Activated CD8-positive, alpha-beta memory T cell treated with anti-CD3 and anti-CD28 coated beads, Interleukin-2, amount 50 U/mL, for 1 hour (primary cell): ENCODE data around the gene SMAD2.

Experiments
- DNase-seq: peaks from one replicate; pipeline ENCODE4 v3.0.0-alpha.2; 2020; ENCODE audit errors: extremely low read depth

SMAD2 gene

DNA sequence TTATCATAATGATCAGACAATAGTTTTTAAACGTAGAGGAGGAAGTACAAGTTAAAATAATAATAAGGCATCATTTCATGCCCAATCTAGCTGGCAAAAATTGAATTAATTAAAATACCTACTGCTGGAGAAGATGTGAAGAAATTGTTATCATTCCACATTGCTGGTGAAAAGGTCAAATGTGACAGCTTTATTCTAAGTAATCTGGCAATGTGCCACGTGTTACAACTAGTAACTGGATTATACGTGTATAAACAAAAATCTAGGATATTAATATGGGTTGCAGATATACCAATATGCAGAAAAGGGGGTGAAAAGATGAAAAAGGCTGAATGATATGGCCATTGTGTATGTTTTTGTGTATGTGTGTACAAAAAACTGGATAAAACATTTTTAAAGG lies 32.4 kb downstream of the SMAD2 start:
- DNase-seq: no peak

GRCh38 chr18:47895565-47896250 lies 34.8 kb downstream of the SMAD2 start:
- DNase-seq: no peak

DNA sequence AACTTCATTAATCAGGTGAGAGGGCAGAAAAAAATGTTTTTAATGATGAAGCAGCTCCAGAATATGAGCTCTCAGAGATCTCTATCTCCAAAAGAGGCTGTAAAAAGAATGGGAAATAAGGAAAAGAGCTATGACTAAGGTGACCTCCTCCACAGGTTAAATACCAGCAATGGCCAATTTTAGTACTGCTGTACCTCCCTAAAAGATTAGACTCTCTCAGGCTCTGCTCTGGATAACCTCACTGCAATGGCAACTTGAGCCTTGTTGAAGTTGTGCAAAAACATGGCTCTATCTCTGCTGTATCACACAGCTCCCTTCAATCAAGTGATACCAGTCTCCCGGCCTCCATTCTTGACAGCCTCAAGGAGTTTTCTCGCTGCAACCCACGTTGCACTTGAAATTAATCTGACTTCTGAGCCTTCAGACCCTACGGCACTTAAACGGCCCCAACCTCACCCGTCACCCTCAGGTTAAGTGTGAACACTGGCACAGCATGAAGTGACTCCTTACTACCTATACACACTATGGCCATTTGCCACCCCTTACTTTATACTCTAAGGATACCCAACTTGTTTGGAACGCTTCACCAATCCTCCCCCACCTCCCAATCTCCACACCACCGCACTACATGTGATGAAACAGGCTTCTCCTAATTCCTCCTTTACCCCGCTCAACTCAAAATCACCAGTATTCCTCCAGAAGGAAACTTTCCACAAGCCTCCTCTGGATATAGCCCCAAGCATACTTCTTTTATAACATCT lies 36.3 kb downstream of the SMAD2 start:
- no peak for DNase-seq

- no peak for DNase-seq
These were observed 37.4 kb downstream of the SMAD2 start for GRCh38 chr18:47893047-47893446.

- DNase-seq: no peak
These were observed 42.3 kb downstream of the SMAD2 start for GRCh38 chr18:47888156-47888555.

GRCh38 chr18:47887227-47887626 lies 43.2 kb downstream of the SMAD2 start:
- no peak for DNase-seq

DNA sequence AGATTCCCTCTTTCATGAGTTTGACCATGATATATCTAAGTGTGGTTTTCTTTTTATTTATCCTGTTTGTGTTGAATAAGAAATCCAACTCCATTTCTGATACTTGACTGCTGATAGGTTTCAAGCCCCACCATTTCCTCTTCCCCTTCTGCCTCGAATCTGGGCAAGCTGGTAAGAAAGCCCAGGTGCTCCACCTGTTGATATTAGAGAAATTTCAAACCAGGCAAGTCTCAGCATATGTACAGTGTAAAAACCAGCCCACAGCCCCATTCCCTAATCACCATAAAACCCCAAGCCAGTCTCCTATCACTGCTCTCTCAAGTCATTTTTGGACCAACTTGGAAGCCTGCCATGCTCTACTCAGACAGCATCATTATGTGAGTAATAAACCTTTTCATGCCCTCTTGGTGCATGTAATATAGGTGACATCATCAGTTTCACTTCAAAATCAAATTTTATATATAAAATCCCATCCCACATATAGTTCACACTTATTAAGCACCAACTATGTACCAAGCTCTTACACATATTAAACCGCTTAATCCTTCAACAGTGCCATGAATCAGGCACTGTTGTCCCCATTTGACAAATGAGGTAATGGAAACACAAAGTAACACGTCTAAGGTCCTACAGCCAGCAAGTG lies 46.6 kb downstream of the SMAD2 start:
- no peak for DNase-seq

DNA sequence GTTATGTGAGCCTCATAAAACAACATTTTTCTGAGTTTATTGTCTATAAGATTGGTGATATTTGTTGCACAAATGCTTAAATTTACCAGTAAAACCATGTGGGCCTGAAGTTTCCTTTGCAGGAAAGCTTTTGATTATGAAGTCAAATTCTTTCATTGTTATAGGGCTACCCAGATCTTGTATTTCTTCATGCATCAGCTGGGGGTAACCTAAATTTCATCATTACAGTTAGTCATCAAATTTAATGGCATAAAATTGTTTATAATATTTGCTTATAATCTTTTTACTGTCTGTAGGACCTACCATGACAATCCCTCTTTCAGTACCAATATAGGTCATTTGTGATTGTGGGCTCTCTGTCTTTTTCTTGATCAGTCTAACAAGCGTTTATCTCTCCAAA lies 47.8 kb downstream of the SMAD2 start:
- DNase-seq: no peak

DNA sequence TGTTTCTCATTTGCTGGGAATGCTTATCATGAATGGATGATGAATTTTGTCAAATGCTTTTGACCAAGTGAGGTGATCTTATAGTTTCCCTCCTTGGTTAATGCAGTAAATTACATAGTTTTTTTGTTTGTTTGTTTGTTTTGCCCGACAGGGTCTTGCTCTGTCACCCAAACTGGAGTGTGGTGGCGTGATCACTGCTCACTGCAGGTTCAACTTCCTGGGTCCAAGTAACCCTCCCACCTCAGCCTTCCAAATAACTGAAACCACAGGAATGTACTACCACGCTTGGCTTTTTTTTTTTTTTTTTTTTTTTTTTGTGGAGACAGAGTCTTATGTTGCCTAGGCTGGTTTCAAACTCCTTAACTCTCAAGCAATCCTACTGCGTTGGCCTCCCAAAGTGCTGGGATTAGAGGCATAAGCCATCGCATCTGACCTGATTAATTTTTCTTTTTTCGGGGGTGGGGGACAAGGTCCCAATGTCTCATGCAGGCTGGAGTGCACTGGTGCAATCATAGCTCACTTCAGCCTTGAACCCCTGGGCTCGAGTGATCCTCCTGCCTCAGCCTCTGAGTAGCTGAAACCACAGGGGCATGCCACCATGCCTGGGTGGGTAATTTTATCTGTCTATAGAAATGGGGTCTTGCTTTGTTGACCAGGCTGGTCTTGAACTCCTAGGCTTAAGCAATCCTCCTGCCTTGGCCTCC lies 48.6 kb downstream of the SMAD2 start:
- DNase-seq: no peak

GRCh38 chr18:47881042-47881441 lies 49.4 kb downstream of the SMAD2 start:
- DNase-seq: no peak

GRCh38 chr18:47877892-47878291 lies 52.6 kb downstream of the SMAD2 start:
- no peak for DNase-seq

- DNase-seq: no peak
These were observed 53.6 kb downstream of the SMAD2 start for GRCh38 chr18:47876813-47877212.

- no peak for DNase-seq
These were observed 56.8 kb downstream of the SMAD2 start for GRCh38 chr18:47873625-47874024.

- DNase-seq: no peak
These were observed 58.0 kb downstream of the SMAD2 start for GRCh38 chr18:47872426-47872825.

GRCh38 chr18:47871288-47871687 lies 59.2 kb downstream of the SMAD2 start:
- DNase-seq: no peak

DNA sequence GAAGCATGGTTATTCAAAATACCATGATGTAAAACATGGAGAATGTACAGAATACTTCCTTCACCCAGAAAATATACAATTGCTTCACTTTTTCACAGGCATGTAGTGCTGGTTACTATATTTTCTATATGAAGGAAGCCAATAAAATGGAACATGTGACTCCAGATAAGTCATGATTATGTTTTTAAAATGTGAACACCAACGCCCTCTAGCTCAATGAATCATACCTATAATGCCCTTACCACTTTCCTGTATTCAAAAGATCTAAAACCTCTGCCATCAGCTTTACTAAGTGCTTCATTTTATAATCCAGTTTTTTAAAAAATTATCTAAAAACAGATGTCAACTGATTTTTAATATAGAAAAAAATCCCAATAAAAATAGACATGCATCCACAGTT lies 59.9 kb downstream of the SMAD2 start:
- DNase-seq: no peak

DNA sequence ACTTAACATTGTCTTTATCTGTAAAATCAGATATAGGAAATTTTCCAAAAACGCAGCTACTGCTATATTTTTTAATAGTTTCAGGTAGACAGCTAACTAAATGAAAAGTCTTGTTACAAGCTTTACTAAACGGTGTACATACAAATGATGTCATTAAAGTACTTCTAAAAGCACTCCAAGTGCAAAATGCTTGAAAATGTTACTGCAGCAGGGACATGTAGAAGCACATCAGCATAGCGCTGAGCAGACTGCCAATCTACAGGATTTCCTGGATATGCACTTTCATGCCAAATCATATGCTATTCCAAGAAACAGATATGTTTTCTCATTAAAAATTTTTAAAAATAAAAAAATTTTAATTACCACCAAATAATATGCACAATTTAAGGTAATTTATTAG lies 61.7 kb downstream of the SMAD2 start:
- no peak for DNase-seq

- no peak for DNase-seq
These were observed 65.3 kb downstream of the SMAD2 start for GRCh38 chr18:47865183-47865582.

DNA sequence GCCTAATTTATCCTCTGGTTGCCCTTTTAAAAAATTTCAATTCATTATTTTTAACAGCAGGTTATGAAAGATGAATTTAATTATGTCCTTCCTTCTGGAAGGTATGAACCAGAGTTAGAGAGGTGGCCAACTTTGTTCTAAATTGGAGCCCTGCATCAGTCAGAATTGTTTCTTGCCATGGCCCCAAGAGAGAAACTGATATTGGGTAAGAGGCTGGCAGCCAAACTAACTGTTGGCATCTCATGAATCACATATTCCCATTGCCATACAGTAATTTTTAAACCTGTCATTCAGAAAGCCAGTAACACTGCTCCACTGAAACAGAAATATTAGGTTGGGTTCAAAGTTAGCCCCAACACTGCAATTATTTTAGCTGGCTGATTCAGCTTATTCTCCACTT lies 67.4 kb downstream of the SMAD2 start:
- DNase-seq: no peak

GRCh38 chr18:47858607-47859006 lies 71.9 kb downstream of the SMAD2 start:
- no peak for DNase-seq

GRCh38 chr18:47847635-47848034 lies 82.8 kb downstream of the SMAD2 start:
- no peak for DNase-seq

GRCh38 chr18:47846431-47846830 lies 84.0 kb downstream of the SMAD2 start:
- no peak for DNase-seq
